Sigmoid colon (tissue), 4 donors: ENCODE data around the gene VEGFD.

Source experiments
- POLR2A ChIP-seq, 2 donors: fragments of 450-650 bp; IDR thresholded peaks; one replicate each; pipeline ENCODE4 v1.6.1; 2016; ENCODE audit warnings: antibody characterized with exemption in 2 of 2, mild to moderate bottlenecking in 2 of 2, moderate library complexity in 2 of 2
- POLR2AphosphoS5 ChIP-seq, 4 donors: sonication (generic); formaldehyde crosslinking; IDR thresholded peaks; one replicate each; pipeline ENCODE4 v1.6.1; 2017; ENCODE audit warnings: antibody characterized with exemption in 4 of 4
- TF ChIP-seq, protein P1 (sequence below), 4 experiments: fragments of 450-650 bp in 3 of 4; fragments of 200-600 bp in 1 of 4; IDR thresholded peaks; one replicate each; pipeline ENCODE4 v1.5.1; 2016 to 2019; ENCODE audit warnings: antibody characterized with exemption in 4 of 4, mild to moderate bottlenecking in 3 of 4, moderate library complexity in 2 of 4

DNA sequence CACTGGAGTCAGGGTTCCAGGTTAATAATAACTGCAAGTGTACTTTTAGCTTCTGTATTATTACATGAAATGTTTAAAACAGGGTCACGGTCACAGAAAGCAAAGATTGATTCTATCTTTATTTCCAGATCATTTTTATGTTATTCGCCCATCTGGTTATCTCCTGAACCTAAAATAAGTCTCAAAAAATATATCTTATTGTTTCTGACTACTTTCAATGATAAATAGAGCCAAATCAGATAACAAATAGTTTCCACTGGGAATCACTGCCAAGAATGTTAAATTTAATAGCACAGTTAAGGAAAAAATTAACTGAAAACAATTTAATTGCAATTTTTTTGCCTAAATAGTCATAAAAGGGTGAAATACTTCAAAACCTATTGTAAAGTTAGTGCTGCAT, 17.2 kb upstream of the VEGFD start:
- TF ChIP-seq, protein P1, sequence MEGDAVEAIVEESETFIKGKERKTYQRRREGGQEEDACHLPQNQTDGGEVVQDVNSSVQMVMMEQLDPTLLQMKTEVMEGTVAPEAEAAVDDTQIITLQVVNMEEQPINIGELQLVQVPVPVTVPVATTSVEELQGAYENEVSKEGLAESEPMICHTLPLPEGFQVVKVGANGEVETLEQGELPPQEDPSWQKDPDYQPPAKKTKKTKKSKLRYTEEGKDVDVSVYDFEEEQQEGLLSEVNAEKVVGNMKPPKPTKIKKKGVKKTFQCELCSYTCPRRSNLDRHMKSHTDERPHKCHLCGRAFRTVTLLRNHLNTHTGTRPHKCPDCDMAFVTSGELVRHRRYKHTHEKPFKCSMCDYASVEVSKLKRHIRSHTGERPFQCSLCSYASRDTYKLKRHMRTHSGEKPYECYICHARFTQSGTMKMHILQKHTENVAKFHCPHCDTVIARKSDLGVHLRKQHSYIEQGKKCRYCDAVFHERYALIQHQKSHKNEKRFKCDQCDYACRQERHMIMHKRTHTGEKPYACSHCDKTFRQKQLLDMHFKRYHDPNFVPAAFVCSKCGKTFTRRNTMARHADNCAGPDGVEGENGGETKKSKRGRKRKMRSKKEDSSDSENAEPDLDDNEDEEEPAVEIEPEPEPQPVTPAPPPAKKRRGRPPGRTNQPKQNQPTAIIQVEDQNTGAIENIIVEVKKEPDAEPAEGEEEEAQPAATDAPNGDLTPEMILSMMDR (IDR thresholded peaks at IDR 0.05): no peak
- TF ChIP-seq POLR2A (IDR thresholded peaks at IDR 0.05) (no peak), POLR2AphosphoS5 (IDR thresholded peaks at IDR 0.05) (no peak)
